Mucosa of rectum (tissue), 2 donors: ENCODE data around the gene PKM.

Source experiments
- H3K27ac ChIP-seq, 2 donors: one replicate each; pipeline ENCODE4 v1.7.0; 2013; ENCODE audit warnings: inconsistent platforms in 2 of 2, low read depth in 2 of 2, low read length in 2 of 2
- H3K27me3 ChIP-seq, 2 donors: one replicate each; pipeline ENCODE4 v1.7.0; 2013; ENCODE audit warnings: low read length in 2 of 2; ENCODE audit not compliant: control insufficient read depth in 2 of 2, insufficient read depth in 2 of 2
- H3K36me3 ChIP-seq, 2 donors: one replicate each; pipeline ENCODE4 v1.7.0; 2013; ENCODE audit warnings: low read length in 2 of 2; ENCODE audit not compliant: control insufficient read depth in 2 of 2, insufficient read depth in 2 of 2
- H3K4me1 ChIP-seq, 2 donors: one replicate each; pipeline ENCODE4 v1.7.0; 2013; ENCODE audit warnings: low read length in 2 of 2, mild to moderate bottlenecking in 1 of 2; ENCODE audit not compliant: control insufficient read depth in 2 of 2, insufficient read depth in 2 of 2
- H3K4me3 ChIP-seq, 2 donors: one replicate each; pipeline ENCODE4 v1.7.0; 2013; ENCODE audit warnings: low read length in 2 of 2
- H3K9ac ChIP-seq, 2 donors: one replicate each; pipeline ENCODE4 v1.7.0; 2013; ENCODE audit warnings: low read length in 2 of 2, low read depth in 1 of 2, mild to moderate bottlenecking in 1 of 2
- H3K9me3 ChIP-seq, 2 donors: one replicate each; pipeline ENCODE4 v1.7.0; 2013; ENCODE audit warnings: low read length in 2 of 2; ENCODE audit not compliant: control insufficient read depth in 2 of 2
- donor health status: healthy.
- donor health status: Normal muscosa, but diverticular disease.

PKM gene

GRCh38 chr15:72202801-72203506 is 28.0 kb downstream of the PKM start:
- Histone ChIP-seq H3K27me3 (no peaks in the 10 kb centered on the region), H3K27ac (no peak overlapping the region), H3K9me3 (no peaks in the 10 kb centered on the region), H3K36me3 (peaks cover 82 to 90% of the 10 kb centered on the region in 2 donors), H3K4me1 (peaks cover 0 to 2% of the 10 kb centered on the region in 2 donors), H3K9ac (no peak overlapping the region), H3K4me3 (no peak overlapping the region)

- Histone ChIP-seq H3K4me3 (no peak overlapping the region), H3K36me3 (peaks cover 76 to 84% of the 10 kb centered on the region in 2 donors), H3K4me1 (peaks cover 0 to 2% of the 10 kb centered on the region in 2 donors), H3K27ac (no peak overlapping the region), H3K9ac (no peak overlapping the region), H3K9me3 (no peaks in the 10 kb centered on the region), H3K27me3 (no peaks in the 10 kb centered on the region)
These were observed 28.7 kb downstream of the PKM start for GRCh38 chr15:72202302-72202701.

GRCh38 chr15:72201391-72201921 is 29.5 kb downstream of the PKM start:
- no peak overlapping the region for H3K9ac ChIP-seq
- H3K4me3 ChIP-seq, result no peak overlapping the region
- peaks cover 0 to 2% of the 10 kb centered on the region in 2 donors for H3K4me1 ChIP-seq
- H3K27me3 ChIP-seq, result peaks cover 5 to 6% of the 10 kb centered on the region in 2 donors
- H3K27ac ChIP-seq, result no peak overlapping the region
- H3K36me3 ChIP-seq, result peaks cover 67 to 75% of the 10 kb centered on the region in 2 donors
- H3K9me3 ChIP-seq, result no peaks in the 10 kb centered on the region

GRCh38 chr15:72200395-72201237 is 30.4 kb downstream of the PKM start:
- Histone ChIP-seq H3K4me3 (no peak overlapping the region), H3K36me3 (peaks cover 61 to 67% of the 10 kb centered on the region in 2 donors), H3K27me3 (peaks cover 5 to 7% of the 10 kb centered on the region in 2 donors), H3K9me3 (no peaks in the 10 kb centered on the region), H3K9ac (no peak overlapping the region), H3K4me1 (peaks cover 0 to 2% of the 10 kb centered on the region in 2 donors), H3K27ac (peak overlapping the region in 1 of 2 donors; percentile 28)

GRCh38 chr15:72199721-72200212 is 31.2 kb downstream of the PKM start:
- peaks cover 54 to 58% of the 10 kb centered on the region in 2 donors for H3K36me3 ChIP-seq
- no peaks in the 10 kb centered on the region for H3K9me3 ChIP-seq
- H3K4me1 ChIP-seq, result peaks cover 0 to 2% of the 10 kb centered on the region in 2 donors
- peak overlapping the region in 1 of 2 donors; percentile 28 for H3K27ac ChIP-seq
- no peak overlapping the region for H3K4me3 ChIP-seq
- peaks cover 5 to 7% of the 10 kb centered on the region in 2 donors for H3K27me3 ChIP-seq
- no peak overlapping the region for H3K9ac ChIP-seq

- no peak overlapping the region for H3K27ac ChIP-seq
- H3K9ac ChIP-seq, result no peak overlapping the region
- H3K27me3 ChIP-seq, result peaks cover 5 to 7% of the 10 kb centered on the region in 2 donors
- no peak overlapping the region for H3K4me3 ChIP-seq
- peaks cover 48 to 52% of the 10 kb centered on the region in 2 donors for H3K36me3 ChIP-seq
- H3K9me3 ChIP-seq, result no peaks in the 10 kb centered on the region
- H3K4me1 ChIP-seq, result peaks cover 0 to 2% of the 10 kb centered on the region in 2 donors
These were observed 31.8 kb downstream of the PKM start for GRCh38 chr15:72199205-72199515.

- H3K27ac ChIP-seq, result no peak overlapping the region
- H3K36me3 ChIP-seq, result peaks cover 42 to 46% of the 10 kb centered on the region in 2 donors
- no peak overlapping the region for H3K4me3 ChIP-seq
- no peaks in the 10 kb centered on the region for H3K9me3 ChIP-seq
- peaks cover 5 to 7% of the 10 kb centered on the region in 2 donors for H3K27me3 ChIP-seq
- no peak overlapping the region for H3K9ac ChIP-seq
- peaks cover 0 to 2% of the 10 kb centered on the region in 2 donors for H3K4me1 ChIP-seq
These were observed 32.4 kb downstream of the PKM start for GRCh38 chr15:72198356-72199204.

GRCh38 chr15:72197460-72198355 is 33.3 kb downstream of the PKM start, which contains the start of gene GRAMD2A:
Gene GRAMD2A, minus strand, starts transcription at chr15:72197787.
- Histone ChIP-seq H3K9me3 (no peaks in the 10 kb centered on the region), H3K27ac (no peak within 1 kb of the TSS), H3K27me3 (peaks cover 5 to 7% of the 10 kb centered on the region in 2 donors), H3K4me1 (peaks cover 0 to 2% of the 10 kb centered on the region in 2 donors), H3K4me3 (peak within 1 kb of the TSS; percentile 27 to 49), H3K36me3 (peaks cover 33 to 38% of the 10 kb centered on the region in 2 donors), H3K9ac (no peak within 1 kb of the TSS)

GRCh38 chr15:72197041-72197459 is 33.9 kb downstream of the PKM start:
- Histone ChIP-seq H3K9me3 (no peaks in the 10 kb centered on the region), H3K27ac (no peak overlapping the region), H3K27me3 (peaks cover 5 to 7% of the 10 kb centered on the region in 2 donors), H3K36me3 (peaks cover 27 to 32% of the 10 kb centered on the region in 2 donors), H3K9ac (no peak overlapping the region), H3K4me1 (peaks cover 0 to 2% of the 10 kb centered on the region in 2 donors), H3K4me3 (peak overlapping the region; percentile 27 to 49)
